Adrenal gland (tissue), 12 donors: Measurements from ENCODE around the gene LRCH1. TPM values are rescaled to one million over a fixed set of nuclear protein-coding genes. Genes with fewer than 3 reads are reported as not detected.

Experiments
- DNase-seq, 7 donors: peaks; one replicate each; pipeline ENCODE4 v3.0.0-alpha.2; 2019 to 2020
- H3K27ac ChIP-seq, 5 donors: fragments of 200-600 bp; sonication (generic) in 4 of 5; 1 replicate in 3 of 5; 2 replicates in 2 of 5; pipeline versions ENCODE4 v1.5.1 to v1.8.0; 2016 to 2020; ENCODE audit warnings: mild to moderate bottlenecking in 1 of 5
- H3K27me3 ChIP-seq: fragments of 200-600 bp; 2 replicates; pipeline ENCODE4 v1.8.0; 2021
- H3K36me3 ChIP-seq, 2 donors: fragments of 200-600 bp; replicated peaks in 1 of 2; 1 replicate in 1 of 2; 2 replicates in 1 of 2; pipeline versions ENCODE4 v1.5.1 to v1.8.0; 2018 to 2022
- H3K4me1 ChIP-seq, 2 donors: fragments of 200-600 bp; replicated peaks in 1 of 2; 1 replicate in 1 of 2; 2 replicates in 1 of 2; pipeline versions ENCODE4 v1.5.1 to v1.8.0; 2018 to 2021
- H3K4me3 ChIP-seq, 4 donors: fragments of 200-600 bp; sonication (generic) in 3 of 4; one replicate each; pipeline ENCODE4 v1.5.1; 2016 to 2018
- H3K9me3 ChIP-seq, 3 donors: fragments of 200-600 bp; sonication (generic) in 1 of 3; replicated peaks in 1 of 3; 1 replicate in 2 of 3; 2 replicates in 1 of 3; pipeline versions ENCODE4 v1.5.1 to v1.8.0; 2016 to 2021
- CTCF ChIP-seq, 6 experiments: fragments of 450-650 bp in 4 of 6; fragments of 200-600 bp in 2 of 6; sonication (generic) in 1 of 6; IDR thresholded peaks; 1 replicate in 5 of 6; 2 replicates in 1 of 6; pipeline versions ENCODE4 v1.5.1 to v1.8.0; 2016 to 2021; ENCODE audit warnings: antibody characterized with exemption in 6 of 6, mild to moderate bottlenecking in 2 of 6, moderate library complexity in 1 of 6
- POLR2A ChIP-seq, 2 donors: fragments of 450-650 bp; IDR thresholded peaks; one replicate each; pipeline ENCODE4 v1.6.1; 2017; ENCODE audit warnings: antibody characterized with exemption in 2 of 2, mild to moderate bottlenecking in 2 of 2, moderate library complexity in 1 of 2
- WGBS, 4 donors: extraction: QIAGEN DNeasy Blood & Tissue Kit in 2 of 4; methylation state at CpG; one replicate each; pipeline versions ENCODE4 v1.1.5 to v1.1.7; 2013 to 2017; 5-methylcytosine and 5-hydroxymethylcytosine counted together
- intact Hi-C, 2 donors: fragments of 100-400 bp; cut with DNase I; formaldehyde crosslinking; loops; one replicate each; pipeline versions ENCODE4 v1.14.1 to v1.15.0; 2022 to 2023
- polyA plus RNA-seq, 3 donors: library from polyadenylated mRNA; stranded (reverse); fragments of 200-250 nt in 2 of 3; fragments of 350-450 nt in 1 of 3; fragmentation: Illumina TruSeq in 1 of 3; extraction: RNeasy Lipid Tissue Mini Kit (QIAGEN cat#74804) in 1 of 3; gene quantifications; one replicate each; pipeline ENCODE4 v1.2.3, GENCODE V29; 2013 to 2014
- total RNA-seq, 9 donors: library from RNA; depleted of rRNA in 4 of 9; stranded (reverse); fragments of >200 nt in 4 of 9; fragments of 120-200 nt in 1 of 9; fragmentation: NEBNext Ultra II Directional in 1 of 9; extraction: Animal tissue kit (Norgen Biotek cat#: 25700) in 1 of 9; gene quantifications; one replicate each; pipeline versions ENCODE4 v1.1.0 to v1.2.4, GENCODE V29; 2013 to 2023
- donor health status: healthy with polysubstance abuse.
- donor health status: Bipolar disorder and iron deficiency.
- donor health status: DM: yes; HTN: yes; CAD: no.
- donor health status: DM: no; HTN: no; CAD: no.
- donor health status: DM: no; HTN: no; CAD: no.
- donor health status: DM: yes; HTN: yes; CAD: no.

LRCH1 gene
- total and polyA plus RNA-seq, 12 donors: 2.8 to 13.6 (median 8.4) TPM

GRCh38 chr13:46660416-46660815 lies 107.4 kb downstream of the LRCH1 start:
- no peaks in the 10 kb centered on the region for H3K36me3 ChIP-seq
- H3K27ac ChIP-seq: no peak overlapping the region
- no peaks in the 10 kb centered on the region for H3K9me3 ChIP-seq
- TF ChIP-seq CTCF (IDR thresholded peaks at IDR 0.05) (no peak), POLR2A (IDR thresholded peaks at IDR 0.05) (no peak)
- WGBS, 4 donors: 71 to 83% (median 77%) methylated on average over 3 of the region's 3 CpGs
- intact Hi-C loops: no loop called here
- H3K27me3 ChIP-seq: no peaks in the 10 kb centered on the region
- no peak overlapping the region for H3K4me3 ChIP-seq
- H3K4me1 ChIP-seq: peaks cover 0 to 20% of the 10 kb centered on the region in 2 donors
- DNase-seq: no peak

- peaks cover 0 to 20% of the 10 kb centered on the region in 2 donors for H3K4me1 ChIP-seq
- H3K27ac ChIP-seq: no peak overlapping the region
- H3K27me3 ChIP-seq: no peaks in the 10 kb centered on the region
- DNase-seq: no peak
- no peaks in the 10 kb centered on the region for H3K9me3 ChIP-seq
- no peak overlapping the region for H3K4me3 ChIP-seq
- no peaks in the 10 kb centered on the region for H3K36me3 ChIP-seq
- 90 to 94% (median 90%) methylated on average over 4 of the region's 4 CpGs for WGBS, 4 donors
- intact Hi-C loops: no loop called here
- TF ChIP-seq POLR2A (IDR thresholded peaks at IDR 0.05) (no peak), CTCF (IDR thresholded peaks at IDR 0.05) (no peak)
Observed at GRCh38 chr13:46660857-46661256, 107.9 kb downstream of the LRCH1 start.

GRCh38 chr13:46662690-46663089 lies 109.7 kb downstream of the LRCH1 start:
- TF ChIP-seq POLR2A (IDR thresholded peaks at IDR 0.05) (no peak), CTCF (IDR thresholded peaks at IDR 0.05) (no peak)
- no peaks in the 10 kb centered on the region for H3K27me3 ChIP-seq
- no peak overlapping the region for H3K27ac ChIP-seq
- DNase-seq: no peak
- peaks cover 2 to 21% of the 10 kb centered on the region in 2 donors for H3K4me1 ChIP-seq
- 80 to 90% (median 88%) methylated on average over 3 of the region's 3 CpGs for WGBS, 4 donors
- intact Hi-C loops: no loop called here
- no peak overlapping the region for H3K4me3 ChIP-seq
- no peaks in the 10 kb centered on the region for H3K9me3 ChIP-seq
- H3K36me3 ChIP-seq: no peaks in the 10 kb centered on the region

- Histone ChIP-seq H3K9me3 (no peaks in the 10 kb centered on the region), H3K27me3 (no peaks in the 10 kb centered on the region), H3K4me3 (no peak overlapping the region), H3K36me3 (no peaks in the 10 kb centered on the region), H3K27ac (no peak overlapping the region), H3K4me1 (peaks cover 5 to 28% of the 10 kb centered on the region in 2 donors)
- DNase-seq: no peak
- intact Hi-C loops: no loop called here
- TF ChIP-seq POLR2A (IDR thresholded peaks at IDR 0.05) (no peak), CTCF (IDR thresholded peaks at IDR 0.05) (no peak)
- 69 to 76% (median 73%) methylated on average over 3 of the region's 3 CpGs for WGBS, 4 donors
Observed at GRCh38 chr13:46663206-46664037, 110.5 kb downstream of the LRCH1 start.
